ENCODE measurements around the gene IFNLR1. TPM values are rescaled to one million over a fixed set of nuclear protein-coding genes. Genes with fewer than 3 reads are reported as not detected.

The IFNLR1 gene
- total RNA-seq, 1 experiment from 2014 or later, result not detected

DNA sequence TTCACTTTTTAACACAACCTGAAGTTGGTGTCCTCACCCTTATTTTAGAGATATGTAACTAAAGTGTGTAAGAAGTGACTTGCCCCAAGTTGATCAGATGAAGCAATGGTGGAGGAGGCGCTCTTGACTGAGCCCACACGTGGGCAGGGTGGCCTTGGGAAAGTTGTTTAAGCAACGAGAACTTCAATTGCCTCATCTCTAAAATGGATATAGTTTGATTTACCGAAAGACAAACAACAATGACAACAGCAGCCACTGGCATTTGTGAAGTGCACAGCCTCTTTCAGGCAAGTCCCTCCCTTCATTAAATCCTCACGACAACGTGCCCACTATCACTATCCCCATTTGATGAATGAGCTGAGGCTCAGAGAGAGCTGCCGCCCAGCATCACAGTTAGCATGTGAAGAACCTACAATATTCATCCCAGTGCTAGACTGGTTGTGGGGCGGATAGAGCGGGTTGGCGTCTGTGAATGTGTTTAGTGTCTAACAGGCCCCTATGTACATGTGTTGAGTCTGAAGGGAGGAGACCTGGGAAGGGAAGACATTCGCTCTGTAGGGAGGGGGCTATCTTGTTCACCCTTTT lies 47.2 kb downstream of the IFNLR1 start:
- in situ Hi-C loops (cut with HindIII; ENCODE audit: low pct_unique_long_range_greater_than_20kb, low sequenced_read_pairs), result no loop called here
- no peak for DNase-seq (ENCODE audit: low read depth, low spot score)

DNA sequence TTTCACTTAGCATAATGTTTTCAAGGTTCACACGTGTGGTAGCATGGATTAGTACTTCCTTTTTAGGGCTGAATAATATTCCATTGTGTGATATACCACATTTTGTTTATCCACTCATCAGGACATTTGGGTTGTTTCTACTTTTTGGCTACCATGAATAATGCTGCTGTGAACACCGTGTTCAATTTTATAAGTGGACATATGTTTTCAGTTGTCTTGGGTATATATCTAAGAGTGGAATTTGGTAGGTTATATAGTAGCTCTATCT lies 47.9 kb downstream of the IFNLR1 start:
- in situ Hi-C loops (cut with HindIII; ENCODE audit: low pct_unique_long_range_greater_than_20kb, low sequenced_read_pairs), result no loop called here
- DNase-seq (ENCODE audit: low read depth, low spot score), result no peak

GRCh38 chr1:24138476-24139221 lies 48.4 kb downstream of the IFNLR1 start:
- no peak for DNase-seq (ENCODE audit: low read depth, low spot score)
- in situ Hi-C loops (cut with HindIII; ENCODE audit: low pct_unique_long_range_greater_than_20kb, low sequenced_read_pairs), result no loop called here

- no peak for DNase-seq (ENCODE audit: low read depth, low spot score)
- in situ Hi-C loops (cut with HindIII; ENCODE audit: low pct_unique_long_range_greater_than_20kb, low sequenced_read_pairs), result no loop called here
Measured at GRCh38 chr1:24136956-24137539, 50.0 kb downstream of the IFNLR1 start.

DNA sequence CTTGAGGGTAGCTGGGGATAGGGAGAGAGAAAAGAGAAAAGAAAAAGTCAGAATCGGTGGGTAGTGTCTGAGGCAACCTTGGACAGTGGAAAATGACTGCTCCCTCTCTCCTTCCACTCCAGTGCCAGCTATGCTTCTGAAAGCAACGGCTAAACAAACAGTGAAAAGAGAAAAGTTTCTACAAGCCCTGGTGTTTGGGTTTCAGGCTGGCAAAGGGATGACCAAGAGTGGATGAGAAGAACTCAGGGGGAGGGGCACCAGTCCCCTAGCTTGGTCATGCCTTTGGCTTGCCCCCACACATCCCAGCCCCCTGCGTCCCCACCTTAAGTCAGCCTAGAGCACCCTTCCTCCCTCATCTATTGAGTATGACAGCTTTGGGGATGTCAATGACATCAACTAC lies 52.7 kb downstream of the IFNLR1 start:
- no peak for DNase-seq (ENCODE audit: low read depth, low spot score)
- in situ Hi-C loops (cut with HindIII; ENCODE audit: low pct_unique_long_range_greater_than_20kb, low sequenced_read_pairs), result no loop called here

DNA sequence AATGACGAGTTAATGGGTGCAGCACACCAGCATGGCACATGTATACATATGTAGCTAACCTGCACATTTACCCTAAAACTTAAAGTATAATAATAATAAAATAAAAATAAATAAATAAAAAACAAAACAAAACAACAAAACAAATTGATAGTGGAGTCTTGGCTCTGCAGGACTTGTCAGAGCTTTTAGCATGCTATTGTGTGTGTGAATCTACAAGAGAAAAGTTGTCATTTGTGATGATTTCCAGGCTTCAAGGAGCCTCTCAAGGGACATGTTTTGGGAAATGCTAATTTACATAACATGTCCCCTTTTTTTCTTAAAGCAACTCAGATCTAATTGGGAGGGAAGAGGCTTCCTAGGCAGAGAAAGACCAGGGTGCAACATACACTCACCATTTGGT lies 53.3 kb downstream of the IFNLR1 start:
- DNase-seq (ENCODE audit: low read depth, low spot score), result no peak
- in situ Hi-C loops (cut with HindIII; ENCODE audit: low pct_unique_long_range_greater_than_20kb, low sequenced_read_pairs), result no loop called here

DNA sequence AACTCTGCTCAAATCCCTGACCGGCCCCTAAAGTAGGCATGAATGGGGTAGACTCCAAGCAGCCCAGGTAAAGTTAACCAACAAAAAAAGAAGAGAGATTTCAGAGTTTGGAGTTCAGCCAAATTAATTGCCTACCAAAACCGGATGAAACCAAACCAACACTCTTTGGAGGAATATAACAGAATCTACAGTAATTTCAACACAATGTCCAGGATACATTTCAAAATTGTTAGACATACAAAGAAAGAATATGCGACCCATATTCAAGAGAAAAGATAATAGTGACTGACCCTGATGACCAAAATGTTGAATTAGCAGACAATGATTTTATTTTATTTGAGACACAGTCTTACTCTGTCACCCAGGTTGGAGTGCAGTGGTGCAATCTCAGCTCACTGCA lies 56.7 kb downstream of the IFNLR1 start:
- DNase-seq (ENCODE audit: low read depth, low spot score), result no peak
- in situ Hi-C loops (cut with HindIII; ENCODE audit: low pct_unique_long_range_greater_than_20kb, low sequenced_read_pairs), result no loop called here

GRCh38 chr1:24127801-24128363 lies 59.2 kb downstream of the IFNLR1 start:
- in situ Hi-C loops (cut with HindIII; ENCODE audit: low pct_unique_long_range_greater_than_20kb, low sequenced_read_pairs), result no loop called here
- no peak for DNase-seq (ENCODE audit: low read depth, low spot score)

GRCh38 chr1:24127134-24127800 lies 59.8 kb downstream of the IFNLR1 start:
- no peak for DNase-seq (ENCODE audit: low read depth, low spot score)
- in situ Hi-C loops (cut with HindIII; ENCODE audit: low pct_unique_long_range_greater_than_20kb, low sequenced_read_pairs), result no loop called here

GRCh38 chr1:24126672-24127023 lies 60.4 kb downstream of the IFNLR1 start:
- in situ Hi-C loops (cut with HindIII; ENCODE audit: low pct_unique_long_range_greater_than_20kb, low sequenced_read_pairs), result no loop called here

DNA sequence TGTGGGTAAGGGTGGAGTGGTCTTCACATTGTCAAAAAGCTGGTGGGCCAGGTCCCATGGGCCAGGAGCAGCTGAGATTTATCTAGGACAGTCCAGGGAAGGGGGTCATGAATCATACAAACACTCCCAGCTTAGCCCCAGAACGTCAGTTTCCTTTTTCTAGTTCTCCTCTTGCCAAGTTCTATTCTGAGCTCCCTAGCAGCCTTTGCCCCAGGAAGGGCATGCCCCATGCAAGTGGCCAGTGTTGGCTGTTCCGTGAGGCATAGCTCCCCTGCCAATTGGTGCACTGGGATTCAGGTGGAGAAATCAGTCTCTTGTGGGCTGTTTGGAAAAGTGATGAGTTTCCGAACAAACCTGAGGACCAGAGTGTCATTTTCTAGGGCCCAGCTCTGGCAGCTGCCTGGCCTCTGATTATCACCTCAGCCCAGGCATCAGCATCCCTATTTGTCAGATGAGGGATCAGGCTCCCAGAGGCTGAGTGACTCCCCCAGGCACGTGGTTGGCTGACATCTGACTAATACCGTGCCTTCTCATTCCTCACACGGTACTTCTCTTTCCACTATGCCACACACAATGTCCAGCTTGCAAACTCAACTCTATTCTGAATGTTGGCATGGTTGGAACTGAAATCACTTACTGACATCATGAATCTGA lies 60.9 kb downstream of the IFNLR1 start:
- DNase-seq (ENCODE audit: low read depth, low spot score), result peak; percentile 27
- in situ Hi-C loops (cut with HindIII; ENCODE audit: low pct_unique_long_range_greater_than_20kb, low sequenced_read_pairs), result no loop called here

More at GRCh38 chr1:24126672-24127023, 60.4 kb downstream of the IFNLR1 start:
- DNase-seq (ENCODE audit: low read depth, low spot score), result no peak

- in situ Hi-C loops (cut with HindIII; ENCODE audit: low pct_unique_long_range_greater_than_20kb, low sequenced_read_pairs), result no loop called here
- no peak for DNase-seq (ENCODE audit: low read depth, low spot score)
Measured at GRCh38 chr1:24125456-24125855, 61.6 kb downstream of the IFNLR1 start.

- DNase-seq (ENCODE audit: low read depth, low spot score), result no peak
- in situ Hi-C loops (cut with HindIII; ENCODE audit: low pct_unique_long_range_greater_than_20kb, low sequenced_read_pairs), result no loop called here
Measured at GRCh38 chr1:24124980-24125379, 62.1 kb downstream of the IFNLR1 start.

GRCh38 chr1:24123611-24124010 lies 63.5 kb downstream of the IFNLR1 start:
- in situ Hi-C loops (cut with HindIII; ENCODE audit: low pct_unique_long_range_greater_than_20kb, low sequenced_read_pairs), result no loop called here
- no peak for DNase-seq (ENCODE audit: low read depth, low spot score)

DNA sequence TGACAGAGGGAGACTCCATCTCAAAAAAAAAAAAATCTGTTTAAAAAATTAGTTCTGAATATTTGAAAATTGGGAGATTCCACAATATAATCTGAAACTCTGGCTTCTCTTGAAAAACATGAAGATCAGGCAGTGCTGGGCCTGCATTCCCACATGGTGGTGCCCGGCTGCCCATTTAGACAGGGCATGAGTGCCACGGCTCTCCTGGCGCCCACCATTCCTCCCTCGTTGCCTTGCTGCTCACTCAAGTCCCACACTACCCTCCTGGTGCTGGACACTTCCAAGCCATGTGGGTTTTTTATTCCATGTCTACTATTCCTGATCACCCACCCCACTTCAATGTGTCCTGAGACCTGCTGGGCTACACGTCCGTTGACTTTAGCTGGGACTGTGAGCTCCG lies 64.3 kb downstream of the IFNLR1 start:
- no peak for DNase-seq (ENCODE audit: low read depth, low spot score)
- in situ Hi-C loops (cut with HindIII; ENCODE audit: low pct_unique_long_range_greater_than_20kb, low sequenced_read_pairs), result no loop called here

DNA sequence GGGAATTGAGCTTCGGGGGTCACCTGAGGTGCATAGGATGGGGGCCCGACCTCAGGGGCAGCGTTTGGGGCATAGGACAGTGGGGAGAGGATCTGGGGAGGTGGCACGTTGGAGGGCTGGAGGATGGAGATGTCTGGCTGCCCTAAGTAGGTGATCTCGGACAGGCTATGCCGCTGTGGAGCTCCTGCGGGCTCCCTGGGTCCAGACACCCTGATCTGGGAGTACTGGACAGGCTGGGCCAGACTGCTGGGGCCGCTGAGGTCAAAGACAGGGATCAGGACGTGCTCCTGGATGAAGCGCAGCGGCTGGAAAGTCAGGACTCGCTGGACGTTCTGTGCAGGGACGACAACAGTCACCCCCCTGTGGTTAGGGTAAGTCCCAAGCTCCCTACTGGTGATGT lies 65.7 kb downstream of the IFNLR1 start:
- no peak for DNase-seq (ENCODE audit: low read depth, low spot score)
- in situ Hi-C loops (cut with HindIII; ENCODE audit: low pct_unique_long_range_greater_than_20kb, low sequenced_read_pairs), result no loop called here

- DNase-seq (ENCODE audit: low read depth, low spot score), result no peak
- in situ Hi-C loops (cut with HindIII; ENCODE audit: low pct_unique_long_range_greater_than_20kb, low sequenced_read_pairs), result no loop called here
Measured at GRCh38 chr1:24120965-24121364, 66.1 kb downstream of the IFNLR1 start.

Data from SK-MEL-5 (cell line).